Activated B cell treated with CpG ODN at 0.5 μM for 24 hours (primary cell): ENCODE measurements around the gene ICA1. TPM values are rescaled to one million over a fixed set of nuclear protein-coding genes. Genes with fewer than 3 reads are reported as not detected.

ENCODE experiments used
- ATAC-seq: fragments of 200-7000 bp; cut with Tn5 transposase; one replicate; pipeline ENCODE4 v1.10.0; 2021; ENCODE audit warnings: low read depth, mild to moderate bottlenecking, moderate library complexity
- CTCF ChIA-PET: fragments of 350-600 bp; sonication (Branson Sonifier 250); formaldehyde crosslinking; loops from one replicate; lab custom pipeline; 2021; ENCODE audit warnings: antibody characterized with exemption; lab: Charles Lee
- POLR2A ChIA-PET: fragments of 350-600 bp; sonication (Branson Sonifier 250); formaldehyde crosslinking; loops from one replicate; lab custom pipeline; 2021; ENCODE audit warnings: antibody characterized with exemption; lab: Charles Lee
- DNase-seq: peaks from one replicate; pipeline ENCODE4 v3.0.0; 2022
- H3K27ac Mint-ChIP-seq: one replicate; pipeline ENCODE4 v1.8.0; 2020; ENCODE audit warnings: mixed read lengths
- H3K27me3 Mint-ChIP-seq: one replicate; pipeline ENCODE4 v1.8.0; 2021; ENCODE audit warnings: mixed read lengths
- H3K36me3 Mint-ChIP-seq: one replicate; pipeline ENCODE4 v1.8.0; 2021; ENCODE audit warnings: low read depth, mixed read lengths
- H3K4me1 Mint-ChIP-seq: one replicate; pipeline ENCODE4 v1.8.0; 2021; ENCODE audit warnings: mixed read lengths
- H3K4me3 Mint-ChIP-seq: one replicate; pipeline ENCODE4 v1.8.0; 2020; ENCODE audit warnings: mild to moderate bottlenecking, mixed read lengths
- H3K9me3 Mint-ChIP-seq: one replicate; pipeline ENCODE4 v1.8.0; 2020; ENCODE audit warnings: mixed read lengths
- intact Hi-C: fragments of 100-400 bp; cut with micrococcal nuclease; formaldehyde crosslinking; loops from one replicate; pipeline ENCODE4 v1.15.1; 2024
- total RNA-seq: library from RNA; stranded (reverse); gene quantifications from 2 replicates; pipeline ENCODE4 v1.2.3, GENCODE V29; 2022
- TF ChIP-seq, protein P1 (sequence below): fragments of 200-600 bp; IDR thresholded peaks from one replicate; pipeline ENCODE4 v1.8.0; 2022; ENCODE audit warnings: antibody characterized with exemption, mild to moderate bottlenecking

The ICA1 gene
- total RNA-seq, 1 donor from 2014 or later, result not detected

DNA sequence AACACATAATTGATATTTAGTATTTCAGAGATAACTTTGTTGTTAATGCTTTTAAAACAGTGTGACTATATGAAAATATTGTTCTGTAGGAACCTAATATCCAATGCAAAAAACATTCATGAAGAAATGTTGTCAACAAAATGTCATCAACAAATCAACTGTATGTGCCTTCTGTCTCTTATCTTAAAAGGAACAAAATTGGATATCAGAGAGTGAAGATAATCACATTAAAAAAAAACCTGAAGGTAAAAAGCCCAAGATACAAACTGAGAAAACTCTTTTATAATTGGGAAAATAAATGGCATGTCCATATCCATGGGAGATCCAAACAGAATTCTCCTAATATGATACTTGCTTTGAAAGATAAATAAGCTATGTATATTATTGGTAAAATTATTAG is 33.9 kb downstream of the ICA1 start:
- no peaks in the 10 kb centered on the region for H3K9me3 Mint-ChIP-seq
- no peak for DNase-seq
- H3K4me1 Mint-ChIP-seq, result no peaks in the 10 kb centered on the region
- intact Hi-C loops, result no loop called here
- ATAC-seq, result no peak
- TF ChIP-seq, protein P1, sequence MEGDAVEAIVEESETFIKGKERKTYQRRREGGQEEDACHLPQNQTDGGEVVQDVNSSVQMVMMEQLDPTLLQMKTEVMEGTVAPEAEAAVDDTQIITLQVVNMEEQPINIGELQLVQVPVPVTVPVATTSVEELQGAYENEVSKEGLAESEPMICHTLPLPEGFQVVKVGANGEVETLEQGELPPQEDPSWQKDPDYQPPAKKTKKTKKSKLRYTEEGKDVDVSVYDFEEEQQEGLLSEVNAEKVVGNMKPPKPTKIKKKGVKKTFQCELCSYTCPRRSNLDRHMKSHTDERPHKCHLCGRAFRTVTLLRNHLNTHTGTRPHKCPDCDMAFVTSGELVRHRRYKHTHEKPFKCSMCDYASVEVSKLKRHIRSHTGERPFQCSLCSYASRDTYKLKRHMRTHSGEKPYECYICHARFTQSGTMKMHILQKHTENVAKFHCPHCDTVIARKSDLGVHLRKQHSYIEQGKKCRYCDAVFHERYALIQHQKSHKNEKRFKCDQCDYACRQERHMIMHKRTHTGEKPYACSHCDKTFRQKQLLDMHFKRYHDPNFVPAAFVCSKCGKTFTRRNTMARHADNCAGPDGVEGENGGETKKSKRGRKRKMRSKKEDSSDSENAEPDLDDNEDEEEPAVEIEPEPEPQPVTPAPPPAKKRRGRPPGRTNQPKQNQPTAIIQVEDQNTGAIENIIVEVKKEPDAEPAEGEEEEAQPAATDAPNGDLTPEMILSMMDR, result no peak
- no peak overlapping the region for H3K4me3 Mint-ChIP-seq
- CTCF ChIA-PET, result no interaction called here
- no peak overlapping the region for H3K27ac Mint-ChIP-seq
- POLR2A ChIA-PET, result no interaction called here
- H3K27me3 Mint-ChIP-seq, result peaks cover 13% of the 10 kb centered on the region
- no peaks in the 10 kb centered on the region for H3K36me3 Mint-ChIP-seq

GRCh38 chr7:8227261-8227660 is 34.7 kb downstream of the ICA1 start:
- CTCF ChIA-PET, result no interaction called here
- POLR2A ChIA-PET, result no interaction called here
- Mint-ChIP-seq H3K4me3 (no peak overlapping the region), H3K27me3 (peaks cover 13% of the 10 kb centered on the region), H3K27ac (no peak overlapping the region), H3K36me3 (no peaks in the 10 kb centered on the region), H3K9me3 (no peaks in the 10 kb centered on the region), H3K4me1 (no peaks in the 10 kb centered on the region)
- no peak for DNase-seq
- TF ChIP-seq, protein P1, result no peak
- ATAC-seq, result no peak
- intact Hi-C loops, result no loop called here

- CTCF ChIA-PET, result no interaction called here
- POLR2A ChIA-PET, result no interaction called here
- TF ChIP-seq, protein P1, result no peak
- H3K27me3 Mint-ChIP-seq, result peaks cover 13% of the 10 kb centered on the region
- H3K4me3 Mint-ChIP-seq, result no peak overlapping the region
- intact Hi-C loops, result no loop called here
- H3K36me3 Mint-ChIP-seq, result no peaks in the 10 kb centered on the region
- no peak for DNase-seq
- no peak overlapping the region for H3K27ac Mint-ChIP-seq
- H3K4me1 Mint-ChIP-seq, result no peaks in the 10 kb centered on the region
- no peaks in the 10 kb centered on the region for H3K9me3 Mint-ChIP-seq
- ATAC-seq, result no peak
Observed at GRCh38 chr7:8226501-8226900, 35.5 kb downstream of the ICA1 start.

DNA sequence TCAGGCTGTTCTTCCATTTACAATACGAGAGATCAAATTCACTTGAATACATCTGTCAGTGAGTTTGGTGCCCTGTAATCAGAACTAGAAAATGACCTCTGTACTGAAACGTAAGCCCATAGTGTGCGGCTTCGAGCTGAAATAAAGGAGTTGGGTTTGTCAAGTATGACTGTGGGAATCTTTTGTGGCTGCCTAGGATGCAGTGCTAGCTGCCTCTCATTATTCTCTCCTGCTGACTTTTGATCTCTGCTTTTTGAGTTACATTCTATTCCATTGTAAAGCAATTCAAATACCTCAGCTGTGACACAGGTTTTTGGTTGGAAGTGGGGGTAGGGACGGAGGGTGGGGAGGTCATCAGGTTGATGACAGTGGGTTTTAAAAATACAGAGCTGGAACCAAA is 40.4 kb downstream of the ICA1 start:
- Mint-ChIP-seq H3K36me3 (no peaks in the 10 kb centered on the region), H3K4me1 (no peaks in the 10 kb centered on the region), H3K27ac (no peak overlapping the region), H3K9me3 (no peaks in the 10 kb centered on the region), H3K4me3 (no peak overlapping the region), H3K27me3 (peaks cover 10% of the 10 kb centered on the region)
- ATAC-seq (no peak), DNase-seq (no peak)
- intact Hi-C loops, result no loop called here
- TF ChIP-seq, protein P1, result no peak
- ChIA-PET CTCF (no interaction called here), POLR2A (no interaction called here)

- DNase-seq (no peak), ATAC-seq (no peak)
- ChIA-PET CTCF (no interaction called here), POLR2A (no interaction called here)
- no peak overlapping the region for H3K4me3 Mint-ChIP-seq
- H3K36me3 Mint-ChIP-seq, result no peaks in the 10 kb centered on the region
- H3K27ac Mint-ChIP-seq, result no peak overlapping the region
- TF ChIP-seq, protein P1, result no peak
- H3K27me3 Mint-ChIP-seq, result peaks cover 8% of the 10 kb centered on the region
- H3K4me1 Mint-ChIP-seq, result no peaks in the 10 kb centered on the region
- H3K9me3 Mint-ChIP-seq, result no peaks in the 10 kb centered on the region
- intact Hi-C loops, result no loop called here
Observed at GRCh38 chr7:8221101-8221495, 40.9 kb downstream of the ICA1 start.
